CD4-positive, alpha-beta T cell treated with Interleukin-15 for 4 hours (primary cell): Measurements from ENCODE around the gene ZNF700.
A peak's percentile ranks its signal among the peaks of the same experiment; 100 is the strongest.
"Not testable (repeated sequence)": the region's sequence is repeated elsewhere in the genome, so short reads cannot be mapped to it uniquely, and the experiment has no call there.

Source experiments
- DNase-seq: peaks from one replicate; pipeline ENCODE4 v3.0.0-alpha.2; 2020; ENCODE audit warnings: low spot score

Gene ZNF700

GRCh38 chr19:11941361-11941887 is 16.5 kb downstream of the ZNF700 start:
- DNase-seq, result not testable (repeated sequence)

- no peak for DNase-seq
Observed at GRCh38 chr19:11942008-11942842, 17.3 kb downstream of the ZNF700 start.

GRCh38 chr19:11942843-11943108 is 17.9 kb downstream of the ZNF700 start:
- DNase-seq, result no peak

GRCh38 chr19:11944656-11945055 is 19.7 kb downstream of the ZNF700 start:
- no peak for DNase-seq

GRCh38 chr19:11948646-11949045 is 23.7 kb downstream of the ZNF700 start:
- DNase-seq, result no peak

GRCh38 chr19:11949201-11949600 is 24.3 kb downstream of the ZNF700 start:
- DNase-seq, result no peak

- not testable (repeated sequence) for DNase-seq
Observed at GRCh38 chr19:11949614-11950080, 24.7 kb downstream of the ZNF700 start.

- no peak for DNase-seq
Observed at GRCh38 chr19:11950312-11950711, 25.4 kb downstream of the ZNF700 start.

GRCh38 chr19:11963566-11964355 is 38.9 kb downstream of the ZNF700 start:
- peak; percentile 80 for DNase-seq

GRCh38 chr19:11964496-11964857 is 39.6 kb downstream of the ZNF700 start:
- DNase-seq, result no peak

GRCh38 chr19:11964858-11965645 is 40.1 kb downstream of the ZNF700 start, which contains the start of gene ZNF763:
ZNF763 (plus strand) TSS chr19:11965040; CDS start chr19:11965209, 169 bp downstream.
- peak; percentile 90 for DNase-seq

GRCh38 chr19:11970174-11970573 is 45.3 kb downstream of the ZNF700 start:
- no peak for DNase-seq

GRCh38 chr19:11971041-11971440 is 46.1 kb downstream of the ZNF700 start:
- no peak for DNase-seq

- no peak for DNase-seq
Observed at GRCh38 chr19:11973019-11973810, 48.3 kb downstream of the ZNF700 start.

GRCh38 chr19:11978492-11979100 is 53.7 kb downstream of the ZNF700 start:
- no peak for DNase-seq

GRCh38 chr19:11979527-11979926 is 54.6 kb downstream of the ZNF700 start:
- no peak for DNase-seq

- no peak for DNase-seq
Observed at GRCh38 chr19:11982526-11982925, 57.6 kb downstream of the ZNF700 start.

GRCh38 chr19:11984986-11985385 is 60.1 kb downstream of the ZNF700 start:
- no peak for DNase-seq

GRCh38 chr19:11986754-11987153 is 61.8 kb downstream of the ZNF700 start:
- no peak for DNase-seq

- peak; percentile 88 for DNase-seq
Observed at GRCh38 chr19:11987405-11988281, 62.7 kb downstream of the ZNF700 start.
